Motor neuron (in vitro differentiated cells): ENCODE measurements around the gene B3GNT4. TPM values are rescaled to one million over a fixed set of nuclear protein-coding genes. Genes with fewer than 3 reads are reported as not detected.
"Not testable (repeated sequence)": the region's sequence is repeated elsewhere in the genome, so short reads cannot be mapped to it uniquely, and the experiment has no call there.

Experiments
- ATAC-seq, 8 experiments: fragments of 200-7000 bp; cut with Tn5 transposase; replicated peaks in 6 of 8; 2 replicates each; pipeline ENCODE4 v1.8.0; 2021; ENCODE audit warnings: mild to moderate bottlenecking in 8 of 8, moderate library complexity in 8 of 8
- H3K27ac ChIP-seq, 2 donors: fragments of 250-450 bp; sonication (Bioruptor Pico); 2 replicates each; pipeline ENCODE4 v1.9.0; 2021; ENCODE audit warnings: antibody characterized with exemption in 2 of 2, mild to moderate bottlenecking in 2 of 2, moderate library complexity in 1 of 2
- H3K4me1 ChIP-seq, 2 donors: fragments of 250-450 bp; sonication (Bioruptor Pico); replicated peaks in 1 of 2; 2 replicates each; pipeline ENCODE4 v1.6.1; 2021; ENCODE audit warnings: antibody characterized with exemption in 2 of 2, mild to moderate bottlenecking in 2 of 2, moderate library complexity in 1 of 2
- H3K4me3 ChIP-seq, 5 donors: fragments of 250-450 bp; sonication (Bioruptor Pico); 2 replicates each; pipeline ENCODE4 v1.9.0; 2021; ENCODE audit warnings: antibody characterized with exemption in 5 of 5, mild to moderate bottlenecking in 5 of 5, moderate library complexity in 4 of 5
- WGBS, 10 experiments: fragments of 450-650 bp; shearing (Covaris generic); methylation state at CpG; one replicate each; pipeline ENCODE4 v1.0.0; 2022; 5-methylcytosine and 5-hydroxymethylcytosine counted together
- in situ Hi-C, 9 experiments: fragments of 400-800 bp; cut with MboI; loops; one replicate each; pipeline ENCODE4 v1.15.0; 2021; ENCODE audit warnings: low sequenced_read_pairs in 9 of 9, low pct_unique_long_range_greater_than_20kb in 2 of 9; ENCODE audit not compliant: unreplicated experiment in 9 of 9
- total RNA-seq, 8 experiments: library from RNA; unstranded; fragments of 300-600 nt; gene quantifications; 2 replicates each; pipeline versions ENCODE4 v1.2.3 to v1.2.4, GENCODE V29; 2022

Gene B3GNT4
- total RNA-seq, 8 experiments from 2014 or later = 1.3 to 6.0 (median 2.4) TPM

DNA sequence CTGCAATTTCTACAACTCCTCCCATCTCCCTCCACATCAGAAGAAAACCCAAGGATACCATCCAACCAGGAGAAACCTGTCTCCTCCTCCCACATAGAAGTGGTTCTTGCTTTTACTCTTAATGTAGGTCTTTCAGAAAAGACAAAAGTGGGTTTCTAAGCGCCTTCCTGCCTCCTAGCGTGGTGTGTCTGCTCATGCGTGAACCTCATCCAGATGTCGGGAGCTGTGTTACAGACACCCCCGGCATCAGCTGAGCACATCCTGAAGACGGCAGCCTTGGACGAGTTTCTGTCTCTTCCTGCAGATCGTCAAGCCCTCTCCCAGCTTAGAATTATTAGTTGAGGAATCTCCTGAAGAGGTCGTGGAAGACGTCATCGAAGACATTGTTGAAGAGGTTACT, 11.1 kb upstream of the B3GNT4 start:
- H3K4me1 ChIP-seq = no peaks in the 10 kb centered on the region
- 0 to 93% (median 76%) methylated on average over 2 to 10 of the region's 11 CpGs; no CpG with 5 or more reads in 2 of the 10 experiments for WGBS, 10 experiments
- no peak overlapping the region for H3K27ac ChIP-seq
- no peak for ATAC-seq
- in situ Hi-C loops = no loop called here
- no peak overlapping the region for H3K4me3 ChIP-seq

GRCh38 chr12:122194804-122195203, 8.7 kb upstream of the B3GNT4 start:
- WGBS, 10 experiments = 53 to 100% (median 72%) methylated on average over 1 of the region's 1 CpG; no CpG with 5 or more reads in 2 of the 10 experiments
- H3K4me3 ChIP-seq = no peak overlapping the region
- in situ Hi-C loops = no loop called here
- H3K27ac ChIP-seq = no peak overlapping the region
- H3K4me1 ChIP-seq = no peaks in the 10 kb centered on the region
- ATAC-seq = no peak

- in situ Hi-C loops = no loop called here
- Histone ChIP-seq H3K27ac (no peak overlapping the region), H3K4me1 (no peaks in the 10 kb centered on the region), H3K4me3 (no peak overlapping the region)
- no peak for ATAC-seq
- 46 to 100% (median 85%) methylated on average over 1 to 4 of the region's 4 CpGs; no CpG with 5 or more reads in 1 of the 10 experiments for WGBS, 10 experiments
Observed at GRCh38 chr12:122195405-122195804, 8.1 kb upstream of the B3GNT4 start.

DNA sequence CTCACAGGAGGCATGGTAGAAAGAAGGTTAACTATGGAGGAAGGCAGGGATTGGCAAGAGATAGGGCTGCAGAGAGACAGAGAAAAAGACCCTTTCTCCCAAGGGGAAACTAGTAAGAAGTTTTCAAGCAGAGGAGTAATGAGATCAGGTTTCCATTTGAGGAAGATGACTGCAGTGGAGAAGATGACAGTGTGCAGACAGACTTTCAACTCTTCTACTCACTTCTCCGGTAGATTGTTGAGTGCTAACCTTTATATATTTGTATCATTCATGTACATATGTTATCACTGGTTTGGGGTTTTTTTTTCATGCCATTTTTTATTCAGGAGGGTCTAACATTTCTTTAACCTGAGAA, 5.9 kb upstream of the B3GNT4 start:
- no peak for ATAC-seq
- WGBS, 10 experiments = 43 to 100% (median 89%) methylated on average over 1 of the region's 1 CpG; no CpG with 5 or more reads in 5 of the 10 experiments
- in situ Hi-C loops = no loop called here
- H3K4me1 ChIP-seq = no peaks in the 10 kb centered on the region
- no peak overlapping the region for H3K4me3 ChIP-seq
- H3K27ac ChIP-seq = no peak overlapping the region

- no peak overlapping the region for H3K27ac ChIP-seq
- in situ Hi-C loops = no loop called here
- H3K4me3 ChIP-seq = no peak overlapping the region
- WGBS, 10 experiments = 74 to 100% (median 82%) methylated on average over 2 to 11 of the region's 29 CpGs; no CpG with 5 or more reads in 1 of the 10 experiments
- no peaks in the 10 kb centered on the region for H3K4me1 ChIP-seq
- ATAC-seq = no peak
Observed at GRCh38 chr12:122199484-122200355, 3.8 kb upstream of the B3GNT4 start.

GRCh38 chr12:122200541-122201175, 2.9 kb upstream of the B3GNT4 start:
- ATAC-seq = no peak
- Histone ChIP-seq H3K4me1 (no peaks in the 10 kb centered on the region), H3K4me3 (no peak overlapping the region), H3K27ac (no peak overlapping the region)
- WGBS, 10 experiments = 75 to 90% (median 80%) methylated on average over 1 to 7 of the region's 24 CpGs; no CpG with 5 or more reads in 6 of the 10 experiments
- in situ Hi-C loops = no loop called here

DNA sequence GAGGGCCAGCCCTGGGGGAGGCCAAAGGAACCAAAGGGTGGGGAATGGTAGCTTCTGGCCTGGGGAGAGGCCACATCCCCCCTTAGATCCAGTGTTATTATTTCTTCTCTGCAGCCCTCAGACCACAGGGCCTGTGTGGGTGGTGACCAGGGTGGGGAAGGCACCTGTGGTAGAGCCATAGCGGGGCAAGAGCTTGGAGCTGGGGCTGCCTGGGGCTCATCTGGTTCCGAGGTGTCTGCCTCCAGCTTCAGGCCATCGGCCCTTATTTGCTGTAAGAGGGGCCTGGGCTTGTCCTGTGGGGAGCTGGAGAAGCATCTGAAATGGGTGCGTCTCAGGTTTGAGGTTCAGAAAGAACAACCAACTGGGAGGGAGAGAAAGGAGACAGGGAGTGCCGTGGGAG, 2.1 kb upstream of the B3GNT4 start:
- no peak for ATAC-seq
- Histone ChIP-seq H3K27ac (no peak overlapping the region), H3K4me3 (no peak overlapping the region), H3K4me1 (no peaks in the 10 kb centered on the region)
- 67 to 100% (median 91%) methylated on average over 1 to 4 of the region's 5 CpGs; no CpG with 5 or more reads in 6 of the 10 experiments for WGBS, 10 experiments
- in situ Hi-C loops = no loop called here

GRCh38 chr12:122202017-122202416, 1.5 kb upstream of the B3GNT4 start:
- 38 to 100% (median 90%) methylated on average over 1 to 3 of the region's 6 CpGs; no CpG with 5 or more reads in 4 of the 10 experiments for WGBS, 10 experiments
- in situ Hi-C loops = no loop called here
- no peak overlapping the region for H3K27ac ChIP-seq
- ATAC-seq = no peak
- H3K4me1 ChIP-seq = no peaks in the 10 kb centered on the region
- no peak overlapping the region for H3K4me3 ChIP-seq

GRCh38 chr12:122202811-122203210, 698 bp upstream of the B3GNT4 start:
- ATAC-seq, H3K27ac ChIP-seq, H3K4me1 ChIP-seq, in situ Hi-C loops: not testable (repeated sequence)
- H3K4me3 ChIP-seq = peak overlapping the region; percentile 50 to 79 (median 56)
- WGBS, 10 experiments = 19 to 90% (median 41%) methylated on average over 2 to 12 of the region's 19 CpGs; no CpG with 5 or more reads in 3 of the 10 experiments

- 3 to 49% (median 25%) methylated on average over 1 to 8 of the region's 71 CpGs; no CpG with 5 or more reads in 3 of the 10 experiments for WGBS, 10 experiments
- H3K27ac ChIP-seq = no peak overlapping the region
- H3K4me1 ChIP-seq = no peaks in the 10 kb centered on the region
- ATAC-seq = peak in 6 of 8 experiments; percentile 11 to 36 (median 26)
- peak overlapping the region; percentile 50 to 79 (median 56) for H3K4me3 ChIP-seq
- in situ Hi-C loops = no loop called here
Observed at GRCh38 chr12:122204167-122205052, 901 bp downstream of the B3GNT4 start.

GRCh38 chr12:122205053-122205925, 1.8 kb downstream of the B3GNT4 start:
- in situ Hi-C loops = no loop called here
- no peak overlapping the region for H3K27ac ChIP-seq
- no peak for ATAC-seq
- H3K4me3 ChIP-seq = peak overlapping the region in 1 of 5 donors; percentile 1
- no peaks in the 10 kb centered on the region for H3K4me1 ChIP-seq
- 21 to 100% (median 55%) methylated on average over 1 to 14 of the region's 23 CpGs; no CpG with 5 or more reads in 1 of the 10 experiments for WGBS, 10 experiments
